ENCODE data around the gene PAPOLA.

- TF ChIP-seq CTCF (IDR thresholded peaks at IDR 0.05; ENCODE audit: low read depth, low read length) (no peak), EZH2phosphoT487 (IDR thresholded peaks at IDR 0.05; ENCODE audit: low read depth) (no peak)
Measured at GRCh38 chr14:96461950-96462798, 40.0 kb upstream of the PAPOLA start.
